ENCODE measurements around the gene MT1G. TPM values are rescaled to one million over a fixed set of nuclear protein-coding genes. Genes with fewer than 3 reads are reported as not detected.

MT1G gene
- total RNA-seq, 1 experiment from 2014 or later, result not detected

DNA sequence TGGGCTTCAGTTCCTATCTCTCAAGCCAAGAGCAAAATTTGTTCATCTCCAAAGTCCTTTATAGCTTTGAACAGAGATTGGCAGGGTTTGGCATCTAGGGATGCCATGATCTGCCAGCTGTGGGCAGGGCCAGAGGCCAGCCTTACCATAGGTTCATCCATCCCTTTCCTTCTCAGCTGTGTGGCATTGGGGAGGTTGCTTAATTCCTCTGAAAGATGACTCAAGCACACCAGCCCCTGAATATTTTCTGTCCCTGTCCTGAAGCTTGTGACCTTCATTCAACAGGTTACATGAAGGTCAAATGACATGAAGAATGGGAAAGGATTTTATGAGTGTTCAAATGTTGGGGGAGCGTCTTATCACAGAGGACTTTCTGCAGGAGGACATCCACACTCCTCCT is 3.4 kb downstream of the MT1G start:
- no TSS peak for BruUV-seq (replicated peaks)
- peaks cover 1% of the 10 kb centered on the region for H3K4me1 ChIP-seq
- TF ChIP-seq, protein P1, sequence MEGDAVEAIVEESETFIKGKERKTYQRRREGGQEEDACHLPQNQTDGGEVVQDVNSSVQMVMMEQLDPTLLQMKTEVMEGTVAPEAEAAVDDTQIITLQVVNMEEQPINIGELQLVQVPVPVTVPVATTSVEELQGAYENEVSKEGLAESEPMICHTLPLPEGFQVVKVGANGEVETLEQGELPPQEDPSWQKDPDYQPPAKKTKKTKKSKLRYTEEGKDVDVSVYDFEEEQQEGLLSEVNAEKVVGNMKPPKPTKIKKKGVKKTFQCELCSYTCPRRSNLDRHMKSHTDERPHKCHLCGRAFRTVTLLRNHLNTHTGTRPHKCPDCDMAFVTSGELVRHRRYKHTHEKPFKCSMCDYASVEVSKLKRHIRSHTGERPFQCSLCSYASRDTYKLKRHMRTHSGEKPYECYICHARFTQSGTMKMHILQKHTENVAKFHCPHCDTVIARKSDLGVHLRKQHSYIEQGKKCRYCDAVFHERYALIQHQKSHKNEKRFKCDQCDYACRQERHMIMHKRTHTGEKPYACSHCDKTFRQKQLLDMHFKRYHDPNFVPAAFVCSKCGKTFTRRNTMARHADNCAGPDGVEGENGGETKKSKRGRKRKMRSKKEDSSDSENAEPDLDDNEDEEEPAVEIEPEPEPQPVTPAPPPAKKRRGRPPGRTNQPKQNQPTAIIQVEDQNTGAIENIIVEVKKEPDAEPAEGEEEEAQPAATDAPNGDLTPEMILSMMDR (IDR thresholded peaks at IDR 0.05; ENCODE audit: insufficient read depth in 1 of 2, low read depth in 1 of 2, low read length in 1 of 2, severe bottlenecking in 1 of 2, unreplicated experiment in 1 of 2), result no peak
- no peak overlapping the region for H3K4me3 ChIP-seq (ENCODE audit: low read depth, low read length)
- CTCF ChIA-PET, result no interaction called here
- no peaks in the 10 kb centered on the region for H3K36me3 ChIP-seq (ENCODE audit: control insufficient read depth, insufficient read depth, low read length)
- no peaks in the 10 kb centered on the region for H3K9me3 ChIP-seq
- no peak for DNase-seq
- Mint-ChIP-seq H3K4me1 (ENCODE audit: low read depth, unreplicated experiment) (no peaks in the 10 kb centered on the region), H3K36me3 (ENCODE audit: insufficient read depth, unreplicated experiment) (no peaks in the 10 kb centered on the region), H3K27ac (ENCODE audit: unreplicated experiment) (no peak overlapping the region), H3K4me3 (ENCODE audit: unreplicated experiment) (no peak overlapping the region), H3K9me3 (ENCODE audit: unreplicated experiment) (no peaks in the 10 kb centered on the region), H3K27me3 (ENCODE audit: insufficient read depth, unreplicated experiment) (peaks cover 50% of the 10 kb centered on the region)
- intact Hi-C loops (cut with micrococcal nuclease; ENCODE audit: unreplicated experiment), result no loop called here
- peaks cover 1% of the 10 kb centered on the region; the same call in 1 of the 2 replicates for H3K27me3 ChIP-seq (replicated peaks; ENCODE audit: control insufficient read depth, insufficient read depth, low read length)
- POLR2A ChIA-PET, result no interaction called here

DNA sequence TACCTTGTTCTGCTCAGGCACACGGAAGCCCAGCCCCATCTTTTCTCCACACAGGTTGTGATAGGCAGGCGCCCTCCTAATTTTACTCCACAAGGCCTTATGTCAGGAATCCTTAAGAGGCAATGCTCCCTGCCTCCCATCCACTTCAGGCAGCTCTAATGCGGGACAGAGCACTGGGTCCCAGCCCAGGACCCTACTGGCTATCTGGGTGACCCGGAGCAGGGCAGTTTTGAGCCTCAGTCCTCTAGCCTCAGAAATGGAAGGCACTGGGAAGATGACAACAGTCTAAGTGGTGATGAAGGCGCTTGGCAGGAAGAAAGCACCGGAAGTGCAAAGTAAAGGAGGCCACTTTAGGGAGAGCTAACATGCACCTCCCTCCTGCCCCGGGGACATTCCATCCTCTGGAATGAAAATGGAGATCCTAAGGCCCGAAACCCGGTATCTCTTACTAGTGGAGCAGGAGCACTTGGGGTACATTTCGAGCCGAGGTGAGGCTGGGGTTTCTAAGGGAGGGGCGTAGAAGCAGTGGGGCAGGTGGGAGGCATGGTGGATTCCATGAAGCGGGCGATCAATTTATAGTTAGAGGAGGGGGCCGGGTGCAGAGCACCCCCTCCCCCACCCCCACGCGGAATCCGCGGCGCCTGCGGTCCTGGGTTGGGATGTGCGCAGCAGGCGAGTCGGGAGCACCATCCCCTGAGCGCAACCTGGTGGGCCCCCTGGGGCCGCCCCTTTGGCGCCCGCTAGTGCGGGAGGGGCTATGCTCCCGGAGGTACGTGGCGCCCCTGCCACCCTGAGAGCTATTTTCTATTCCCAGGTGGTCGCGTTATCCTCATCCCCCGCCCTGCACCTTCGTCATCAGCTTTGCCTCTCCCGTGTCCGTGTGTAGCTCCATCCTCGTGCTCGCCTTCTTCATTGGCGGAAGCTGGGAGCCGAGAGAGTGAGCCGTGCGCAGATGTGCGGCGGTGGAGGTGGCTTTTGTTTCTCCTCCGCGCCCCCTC is 5.2 kb downstream of the MT1G start:
- CTCF ChIA-PET, result interaction anchor here (1.1 kb wide), 1 partner anchor 62 kb away, joined by 3 read pairs; no protein-coding TSS in a partner anchor
- intact Hi-C loops (cut with micrococcal nuclease; ENCODE audit: unreplicated experiment), result no loop called here
- Histone ChIP-seq H3K4me1 (peaks cover 8% of the 10 kb centered on the region), H3K27me3 (replicated peaks; ENCODE audit: control insufficient read depth, insufficient read depth, low read length) (no peaks in the 10 kb centered on the region; the same call in 1 of the 2 replicates), H3K4me3 (ENCODE audit: low read depth, low read length) (no peak overlapping the region), H3K36me3 (ENCODE audit: control insufficient read depth, insufficient read depth, low read length) (no peaks in the 10 kb centered on the region), H3K9me3 (no peaks in the 10 kb centered on the region)
- Mint-ChIP-seq H3K27ac (ENCODE audit: unreplicated experiment) (no peak overlapping the region), H3K36me3 (ENCODE audit: insufficient read depth, unreplicated experiment) (no peaks in the 10 kb centered on the region), H3K4me3 (ENCODE audit: unreplicated experiment) (no peak overlapping the region), H3K4me1 (ENCODE audit: low read depth, unreplicated experiment) (no peaks in the 10 kb centered on the region), H3K27me3 (ENCODE audit: insufficient read depth, unreplicated experiment) (peaks cover 35% of the 10 kb centered on the region), H3K9me3 (ENCODE audit: unreplicated experiment) (no peaks in the 10 kb centered on the region)
- BruUV-seq (replicated peaks), result no TSS peak
- POLR2A ChIA-PET, result no interaction called here
- TF ChIP-seq, protein P1 (IDR thresholded peaks at IDR 0.05; ENCODE audit: insufficient read depth in 1 of 2, low read depth in 1 of 2, low read length in 1 of 2, severe bottlenecking in 1 of 2, unreplicated experiment in 1 of 2), result no peak
- DNase-seq, result no peak

DNA sequence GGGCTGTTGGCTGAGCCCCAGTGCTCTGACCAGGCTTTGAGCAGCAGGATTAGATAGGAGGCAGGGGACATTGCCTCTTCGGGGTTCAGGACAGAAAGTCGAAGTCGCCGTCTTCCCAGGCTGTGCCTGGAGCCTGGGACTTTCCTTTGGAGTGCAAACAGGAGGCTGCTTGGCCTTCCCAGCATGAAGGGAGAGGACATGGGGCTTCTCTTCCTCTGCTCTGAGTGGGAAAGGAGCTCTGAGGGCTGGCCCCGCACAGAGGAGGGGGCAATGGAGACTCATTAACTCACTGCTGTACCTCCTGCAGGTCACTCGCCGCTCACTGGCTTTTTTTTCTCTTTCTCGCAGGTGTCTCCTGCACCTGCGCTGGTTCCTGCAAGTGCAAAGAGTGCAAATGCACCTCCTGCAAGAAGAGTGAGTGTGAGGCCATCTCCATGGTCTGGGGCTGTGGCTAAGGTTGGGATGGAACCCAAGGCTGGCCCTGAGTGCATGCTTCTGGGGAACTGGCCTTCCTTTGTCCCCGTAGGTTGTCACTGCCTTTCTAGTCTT is 9.5 kb downstream of the MT1G start:
- intact Hi-C loops (cut with micrococcal nuclease; ENCODE audit: unreplicated experiment), result loop anchor here (5.0 kb wide), 2 partner anchors 44 to 51 kb away; partner anchors contain the start of gene MT2A
- H3K27ac Mint-ChIP-seq (ENCODE audit: unreplicated experiment), result no peak overlapping the region
- no peak for DNase-seq
- H3K4me3 ChIP-seq (ENCODE audit: low read depth, low read length), result peak overlapping the region; percentile 69
- TF ChIP-seq, protein P1 (IDR thresholded peaks at IDR 0.05; ENCODE audit: insufficient read depth in 1 of 2, low read depth in 1 of 2, low read length in 1 of 2, severe bottlenecking in 1 of 2, unreplicated experiment in 1 of 2), result no peak
- no peaks in the 10 kb centered on the region; the same call in 1 of the 2 replicates for H3K27me3 ChIP-seq (replicated peaks; ENCODE audit: control insufficient read depth, insufficient read depth, low read length)
- H3K4me1 ChIP-seq, result peaks cover 11% of the 10 kb centered on the region
- peaks cover 5% of the 10 kb centered on the region for H3K36me3 Mint-ChIP-seq (ENCODE audit: insufficient read depth, unreplicated experiment)
- CTCF ChIA-PET, result interaction anchor here (1.2 to 1.5 kb wide), 2 partner anchors 15 to 43 kb away, joined by 4 to 5 read pairs; no protein-coding TSS in a partner anchor
- H3K9me3 Mint-ChIP-seq (ENCODE audit: unreplicated experiment), result no peaks in the 10 kb centered on the region
- no peaks in the 10 kb centered on the region for H3K36me3 ChIP-seq (ENCODE audit: control insufficient read depth, insufficient read depth, low read length)
- H3K4me1 Mint-ChIP-seq (ENCODE audit: low read depth, unreplicated experiment), result no peaks in the 10 kb centered on the region
- no peaks in the 10 kb centered on the region for H3K9me3 ChIP-seq
- no TSS peak for BruUV-seq (replicated peaks)
- POLR2A ChIA-PET, result no interaction called here
- H3K4me3 Mint-ChIP-seq (ENCODE audit: unreplicated experiment), result peak overlapping the region; percentile 81
- peaks cover 13% of the 10 kb centered on the region for H3K27me3 Mint-ChIP-seq (ENCODE audit: insufficient read depth, unreplicated experiment)

Measured in Caco-2 (cell line).